GM23338 (cell line): ENCODE results near the gene KRTAP7-1.

Experiments used
- CREB1 ChIP-seq: fragments of 250-450 bp; sonication (Bioruptor Pico); IDR thresholded peaks from 2 replicates; pipeline ENCODE4 v1.5.0; 2020; ENCODE audit warnings: low read depth, mild to moderate bottlenecking, moderate library complexity
- CTCF ChIP-seq, 2 experiments: fragments of 200-600 bp in 1 of 2; sonication (generic) in 1 of 2; conservative IDR thresholded peaks; 2 replicates each; pipeline versions ENCODE4 v1.5.1 to v1.6.1; 2016 to 2017; ENCODE audit warnings: antibody characterized with exemption in 2 of 2, low read depth in 2 of 2, mild to moderate bottlenecking in 2 of 2, moderate library complexity in 1 of 2
- EZH2 ChIP-seq: fragments of 200-600 bp; sonication (generic); IDR thresholded peaks from one replicate; pipeline ENCODE4 v1.8.0; 2017; ENCODE audit warnings: antibody characterized with exemption, mild to moderate bottlenecking, low read depth; ENCODE audit not compliant: unreplicated experiment
- EZH2phosphoT487 ChIP-seq: fragments of 200-600 bp; sonication (generic); IDR thresholded peaks from one replicate; pipeline ENCODE4 v1.8.1; 2018; ENCODE audit warnings: antibody characterized with exemption; ENCODE audit not compliant: unreplicated experiment
- POLR2AphosphoS5 ChIP-seq: IDR thresholded peaks from 2 replicates; pipeline ENCODE4 v1.6.1; 2016; ENCODE audit warnings: antibody characterized with exemption, low read depth
- ZNF114 ChIP-seq: fragments of 250-450 bp; sonication (Bioruptor Pico); IDR thresholded peaks from 2 replicates; pipeline ENCODE4 v1.5.0; 2020; ENCODE audit warnings: mild to moderate bottlenecking, moderate library complexity
- TF ChIP-seq, protein P1 (sequence below): IDR thresholded peaks from one replicate; pipeline ENCODE4 v1.6.1; 2018; ENCODE audit warnings: antibody characterized with exemption; ENCODE audit not compliant: unreplicated experiment

GRCh38 chr21:30800605-30801004, 29.0 kb downstream of the KRTAP7-1 start:
- no peak for TF ChIP-seq CTCF (conservative IDR thresholded peaks at IDR 0.05; ENCODE audit: low read depth in 2 of 2)
- no peak for TF ChIP-seq EZH2
- TF ChIP-seq POLR2AphosphoS5, result no peak
- no peak for TF ChIP-seq ZNF114 (CRISPR knock-in tag)
- no peak for TF ChIP-seq EZH2phosphoT487
- TF ChIP-seq, protein P1, sequence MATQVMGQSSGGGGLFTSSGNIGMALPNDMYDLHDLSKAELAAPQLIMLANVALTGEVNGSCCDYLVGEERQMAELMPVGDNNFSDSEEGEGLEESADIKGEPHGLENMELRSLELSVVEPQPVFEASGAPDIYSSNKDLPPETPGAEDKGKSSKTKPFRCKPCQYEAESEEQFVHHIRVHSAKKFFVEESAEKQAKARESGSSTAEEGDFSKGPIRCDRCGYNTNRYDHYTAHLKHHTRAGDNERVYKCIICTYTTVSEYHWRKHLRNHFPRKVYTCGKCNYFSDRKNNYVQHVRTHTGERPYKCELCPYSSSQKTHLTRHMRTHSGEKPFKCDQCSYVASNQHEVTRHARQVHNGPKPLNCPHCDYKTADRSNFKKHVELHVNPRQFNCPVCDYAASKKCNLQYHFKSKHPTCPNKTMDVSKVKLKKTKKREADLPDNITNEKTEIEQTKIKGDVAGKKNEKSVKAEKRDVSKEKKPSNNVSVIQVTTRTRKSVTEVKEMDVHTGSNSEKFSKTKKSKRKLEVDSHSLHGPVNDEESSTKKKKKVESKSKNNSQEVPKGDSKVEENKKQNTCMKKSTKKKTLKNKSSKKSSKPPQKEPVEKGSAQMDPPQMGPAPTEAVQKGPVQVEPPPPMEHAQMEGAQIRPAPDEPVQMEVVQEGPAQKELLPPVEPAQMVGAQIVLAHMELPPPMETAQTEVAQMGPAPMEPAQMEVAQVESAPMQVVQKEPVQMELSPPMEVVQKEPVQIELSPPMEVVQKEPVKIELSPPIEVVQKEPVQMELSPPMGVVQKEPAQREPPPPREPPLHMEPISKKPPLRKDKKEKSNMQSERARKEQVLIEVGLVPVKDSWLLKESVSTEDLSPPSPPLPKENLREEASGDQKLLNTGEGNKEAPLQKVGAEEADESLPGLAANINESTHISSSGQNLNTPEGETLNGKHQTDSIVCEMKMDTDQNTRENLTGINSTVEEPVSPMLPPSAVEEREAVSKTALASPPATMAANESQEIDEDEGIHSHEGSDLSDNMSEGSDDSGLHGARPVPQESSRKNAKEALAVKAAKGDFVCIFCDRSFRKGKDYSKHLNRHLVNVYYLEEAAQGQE, result no peak
- no peak for TF ChIP-seq CREB1 (CRISPR knock-in tag)
